Lung (tissue), 12 donors: ENCODE measurements around the gene ATXN3. TPM values are rescaled to one million over a fixed set of nuclear protein-coding genes. Genes with fewer than 3 reads are reported as not detected.
A peak's percentile ranks its signal among the peaks of the same experiment; 100 is the strongest.

Experiments used
- ATAC-seq: fragments of 200-7000 bp; cut with Tn5 transposase; one replicate; pipeline ENCODE4 v1.9.1; 2020; ENCODE audit warnings: moderate number of reproducible peaks; ENCODE audit not compliant: insufficient read depth, low FRiP score
- DNase-seq, 3 donors: peaks; one replicate each; pipeline ENCODE4 v3.0.0-alpha.2; 2013 to 2017
- H3K27ac ChIP-seq, 2 donors: one replicate each; pipeline ENCODE4 v1.5.1; 2013; ENCODE audit warnings: mild to moderate bottlenecking in 2 of 2, moderate library complexity in 2 of 2, control low read depth in 1 of 2, inconsistent platforms in 1 of 2, low read depth in 1 of 2, low read length in 1 of 2
- H3K27me3 ChIP-seq, 3 donors: one replicate each; pipeline ENCODE4 v1.5.1; 2013; ENCODE audit warnings: low read length in 2 of 3; ENCODE audit not compliant: control insufficient read depth in 3 of 3, insufficient read depth in 3 of 3
- H3K36me3 ChIP-seq, 4 donors: one replicate each; pipeline ENCODE4 v1.5.1; 2013; ENCODE audit warnings: low read length in 4 of 4, mild to moderate bottlenecking in 1 of 4, moderate library complexity in 1 of 4; ENCODE audit not compliant: control insufficient read depth in 4 of 4, insufficient read depth in 4 of 4
- H3K4me1 ChIP-seq, 5 donors: one replicate each; pipeline ENCODE4 v1.5.1; 2013; ENCODE audit warnings: low read length in 5 of 5, mild to moderate bottlenecking in 2 of 5, moderate library complexity in 1 of 5; ENCODE audit not compliant: control insufficient read depth in 5 of 5, insufficient read depth in 5 of 5
- H3K4me3 ChIP-seq: one replicate; pipeline ENCODE4 v1.5.1; 2013; ENCODE audit warnings: mild to moderate bottlenecking, control low read depth, moderate library complexity
- H3K9ac ChIP-seq, 2 donors: one replicate each; pipeline ENCODE4 v1.5.1; 2013; ENCODE audit warnings: low read length in 2 of 2, control low read depth in 1 of 2; ENCODE audit not compliant: insufficient read depth in 1 of 2
- H3K9me3 ChIP-seq, 4 donors: one replicate each; pipeline ENCODE4 v1.5.1; 2013; ENCODE audit warnings: low read length in 3 of 4, mild to moderate bottlenecking in 1 of 4, moderate library complexity in 1 of 4; ENCODE audit not compliant: control insufficient read depth in 4 of 4, insufficient read depth in 3 of 4
- WGBS, 2 donors: extraction: QIAGEN DNeasy Blood & Tissue Kit; methylation state at CpG; one replicate each; pipeline ENCODE4 v1.1.7; 2013; 5-methylcytosine and 5-hydroxymethylcytosine counted together
- polyA plus RNA-seq, 2 donors: library from polyadenylated mRNA; stranded (reverse); fragments of 200-250 nt; gene quantifications; one replicate each; pipeline ENCODE4 v1.2.1, GENCODE V29; 2013
- total RNA-seq, 2 donors: library from RNA; depleted of rRNA in 1 of 2; stranded (reverse); fragments of >200 nt in 1 of 2; gene quantifications; one replicate each; pipeline ENCODE4 v1.2.1, GENCODE V29; 2014 to 2021
- TF ChIP-seq, protein P1 (sequence below): IDR thresholded peaks from 2 replicates; pipeline ENCODE4 v1.5.1; 2012; ENCODE audit warnings: mild to moderate bottlenecking; ENCODE audit errors: control extremely low read depth, extremely low read depth
- donor health status: control.
- donor health status: control.
- donor health status: Bipolar disorder and iron deficiency.
- donor health status: healthy.
- donor health status: DM: yes; HTN: yes; CAD: no.

The ATXN3 gene
- total and polyA plus RNA-seq, 4 donors, result 13.7 to 68.1 (median 21.3) TPM

DNA sequence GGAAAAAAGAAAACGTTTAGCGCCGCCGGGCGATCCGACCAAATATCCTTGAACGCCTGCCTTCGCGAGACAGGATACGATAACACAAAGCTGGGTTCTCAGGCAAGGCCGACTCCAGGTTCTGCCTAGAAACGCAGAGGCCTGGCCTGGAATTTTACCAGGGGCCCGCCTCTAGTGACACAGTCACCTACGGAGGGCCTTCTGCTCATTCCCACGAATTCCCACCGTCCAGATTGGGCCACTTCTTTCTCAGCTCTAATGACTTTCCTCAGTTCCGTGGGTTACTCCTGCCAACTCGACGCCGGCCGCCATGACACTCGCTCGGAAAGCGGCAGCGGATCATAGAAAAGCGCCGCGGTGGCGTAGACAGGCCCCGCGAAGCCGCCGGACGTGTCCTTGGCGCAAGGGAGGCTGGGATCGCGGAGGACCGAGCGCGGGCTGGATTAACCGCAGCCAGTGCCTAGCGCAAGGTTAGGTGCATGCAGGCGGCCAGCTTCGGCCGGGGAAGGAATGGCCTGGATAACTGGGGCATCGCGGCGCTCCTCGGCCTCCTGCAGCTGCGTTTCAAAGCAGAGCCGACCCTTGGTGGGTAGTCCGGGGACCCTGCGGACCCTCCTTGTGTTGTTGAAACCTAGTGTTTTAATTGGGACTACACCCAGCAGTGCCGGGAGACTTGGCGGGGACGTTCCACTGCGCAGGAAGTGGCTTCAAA lies 66.5 kb downstream of the ATXN3 start, which contains the start of gene TRIP11:
Gene TRIP11 (minus strand): TSS at position 341 of the 712 bp plus-strand sequence. CDS start 374 bp downstream, outside the sequence.
- H3K27me3 ChIP-seq, result no peaks in the 10 kb centered on the region
- H3K4me1 ChIP-seq, result peaks cover 4 to 21% (median 9%) of the 10 kb centered on the region in 5 donors
- DNase-seq (peak; percentile 94 to 97 (median 94)), ATAC-seq (peak; percentile 96)
- H3K4me3 ChIP-seq, result peak within 1 kb of the TSS; percentile 76
- TF ChIP-seq, protein P1, sequence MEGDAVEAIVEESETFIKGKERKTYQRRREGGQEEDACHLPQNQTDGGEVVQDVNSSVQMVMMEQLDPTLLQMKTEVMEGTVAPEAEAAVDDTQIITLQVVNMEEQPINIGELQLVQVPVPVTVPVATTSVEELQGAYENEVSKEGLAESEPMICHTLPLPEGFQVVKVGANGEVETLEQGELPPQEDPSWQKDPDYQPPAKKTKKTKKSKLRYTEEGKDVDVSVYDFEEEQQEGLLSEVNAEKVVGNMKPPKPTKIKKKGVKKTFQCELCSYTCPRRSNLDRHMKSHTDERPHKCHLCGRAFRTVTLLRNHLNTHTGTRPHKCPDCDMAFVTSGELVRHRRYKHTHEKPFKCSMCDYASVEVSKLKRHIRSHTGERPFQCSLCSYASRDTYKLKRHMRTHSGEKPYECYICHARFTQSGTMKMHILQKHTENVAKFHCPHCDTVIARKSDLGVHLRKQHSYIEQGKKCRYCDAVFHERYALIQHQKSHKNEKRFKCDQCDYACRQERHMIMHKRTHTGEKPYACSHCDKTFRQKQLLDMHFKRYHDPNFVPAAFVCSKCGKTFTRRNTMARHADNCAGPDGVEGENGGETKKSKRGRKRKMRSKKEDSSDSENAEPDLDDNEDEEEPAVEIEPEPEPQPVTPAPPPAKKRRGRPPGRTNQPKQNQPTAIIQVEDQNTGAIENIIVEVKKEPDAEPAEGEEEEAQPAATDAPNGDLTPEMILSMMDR, result no peak
- H3K36me3 ChIP-seq, result peaks cover 0 to 9% (median 3%) of the 10 kb centered on the region in 4 donors
- no peaks in the 10 kb centered on the region for H3K9me3 ChIP-seq
- WGBS, 2 donors, result 0% methylated on average over 57 of the region's 57 CpGs
- peak within 1 kb of the TSS; percentile 84 to 99 for H3K9ac ChIP-seq
- H3K27ac ChIP-seq, result peak within 1 kb of the TSS; percentile 91 to 96

DNA sequence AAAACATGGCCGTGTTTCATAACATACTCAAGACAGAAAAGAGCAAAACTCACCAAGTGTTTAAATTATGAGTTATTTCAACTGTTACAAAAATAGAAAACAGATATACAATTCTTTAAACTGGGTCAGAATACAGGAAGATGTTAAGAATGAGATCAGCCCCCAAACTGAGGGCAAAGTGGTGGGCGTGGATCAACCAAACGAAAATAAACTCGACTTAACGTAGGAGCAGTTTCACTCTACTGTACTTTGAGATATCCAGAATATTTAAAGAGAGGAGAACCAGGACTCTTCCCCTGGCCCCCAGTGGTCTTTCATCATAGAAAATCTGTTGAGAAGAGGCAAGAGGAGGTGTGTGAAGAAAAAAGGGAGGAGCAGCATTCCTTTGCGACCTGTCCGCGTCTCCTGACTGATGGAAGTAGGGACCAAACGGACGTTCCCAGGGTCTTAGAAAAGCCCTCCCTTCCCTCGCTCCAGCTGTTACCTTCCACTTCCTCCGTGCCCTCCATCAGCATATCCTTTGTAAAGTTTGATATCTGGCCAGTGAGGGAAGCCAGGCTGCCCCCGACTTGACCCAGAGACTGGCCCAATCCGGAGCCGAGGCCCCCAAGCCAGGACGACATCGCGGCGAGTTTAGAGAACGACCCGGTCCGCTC lies 67.2 kb downstream of the ATXN3 start:
- Histone ChIP-seq H3K36me3 (peaks cover 0 to 13% (median 3%) of the 10 kb centered on the region in 4 donors), H3K27ac (peak overlapping the region; percentile 91 to 96), H3K4me3 (peak overlapping the region; percentile 76), H3K9me3 (no peaks in the 10 kb centered on the region), H3K27me3 (no peaks in the 10 kb centered on the region), H3K9ac (peak overlapping the region; percentile 84 to 99), H3K4me1 (peaks cover 4 to 21% (median 11%) of the 10 kb centered on the region in 5 donors)
- peak; percentile 74 to 89 (median 83) for DNase-seq
- TF ChIP-seq, protein P1, result no peak
- WGBS, 2 donors, result 0% methylated on average over 22 of the region's 22 CpGs
- peak; percentile 22 for ATAC-seq

DNA sequence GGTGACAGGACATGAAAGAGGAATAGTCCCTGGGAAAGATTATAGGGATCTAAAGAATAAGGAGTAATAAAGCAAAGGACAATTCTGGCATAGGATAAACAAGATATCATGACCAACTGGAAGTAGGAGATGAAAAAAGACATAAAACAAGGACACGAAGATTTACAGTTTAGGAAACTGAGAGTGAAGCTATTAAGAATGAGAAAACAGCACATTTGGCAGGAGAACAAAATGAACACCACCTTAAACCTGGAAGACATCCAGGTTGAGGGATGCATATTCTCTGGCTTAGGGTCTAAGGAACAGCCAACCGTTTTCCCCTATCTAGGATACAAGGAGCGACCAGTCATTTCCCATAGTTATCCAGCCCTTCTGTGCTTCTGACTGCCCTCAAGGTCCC lies 68.4 kb downstream of the ATXN3 start:
- 41 to 70% methylated on average over 3 of the region's 3 CpGs for WGBS, 2 donors
- H3K4me3 ChIP-seq, result no peak overlapping the region
- H3K4me1 ChIP-seq, result peaks cover 4 to 21% (median 11%) of the 10 kb centered on the region in 5 donors
- TF ChIP-seq, protein P1, result no peak
- peaks cover 0 to 13% (median 3%) of the 10 kb centered on the region in 4 donors for H3K36me3 ChIP-seq
- ATAC-seq (no peak), DNase-seq (no peak)
- peak overlapping the region; percentile 21 to 99 for H3K9ac ChIP-seq
- no peaks in the 10 kb centered on the region for H3K9me3 ChIP-seq
- H3K27ac ChIP-seq, result no peak overlapping the region
- H3K27me3 ChIP-seq, result no peaks in the 10 kb centered on the region
